GM13977 (cell line): ENCODE data around the gene KCNG2.

Experiments used
- DNase-seq: peaks from one replicate; pipeline ENCODE4 v3.0.0; 2012; ENCODE audit warnings: low spot score
- CTCF ChIP-seq: IDR thresholded peaks from 2 replicates; pipeline ENCODE4 v1.5.1; 2012; ENCODE audit warnings: mild to moderate bottlenecking, control low read depth; ENCODE audit not compliant: insufficient read depth; ENCODE audit errors: extremely low read depth, missing control alignments
- in situ Hi-C: fragments of 300-500 bp; cut with MboI; formaldehyde crosslinking; loops from one replicate; pipeline ENCODE4 v1.12.0; 2022; ENCODE audit warnings: low sequenced_read_pairs, low pct_unique_long_range_greater_than_20kb, mixed read lengths, inconsistent platforms; ENCODE audit not compliant: unreplicated experiment

Gene KCNG2

GRCh38 chr18:79760348-79760747, 37.4 kb upstream of the KCNG2 start:
- in situ Hi-C loops, result no loop called here
- no peak for DNase-seq
- TF ChIP-seq CTCF, result no peak

- DNase-seq, result no peak
- no peak for TF ChIP-seq CTCF
- in situ Hi-C loops, result no loop called here
These were observed 36.9 kb upstream of the KCNG2 start for GRCh38 chr18:79760881-79761280.

GRCh38 chr18:79763407-79763806, 34.3 kb upstream of the KCNG2 start:
- no peak for TF ChIP-seq CTCF
- no peak for DNase-seq
- in situ Hi-C loops, result no loop called here

GRCh38 chr18:79764131-79764530, 33.6 kb upstream of the KCNG2 start:
- no peak for DNase-seq
- in situ Hi-C loops, result no loop called here

DNA sequence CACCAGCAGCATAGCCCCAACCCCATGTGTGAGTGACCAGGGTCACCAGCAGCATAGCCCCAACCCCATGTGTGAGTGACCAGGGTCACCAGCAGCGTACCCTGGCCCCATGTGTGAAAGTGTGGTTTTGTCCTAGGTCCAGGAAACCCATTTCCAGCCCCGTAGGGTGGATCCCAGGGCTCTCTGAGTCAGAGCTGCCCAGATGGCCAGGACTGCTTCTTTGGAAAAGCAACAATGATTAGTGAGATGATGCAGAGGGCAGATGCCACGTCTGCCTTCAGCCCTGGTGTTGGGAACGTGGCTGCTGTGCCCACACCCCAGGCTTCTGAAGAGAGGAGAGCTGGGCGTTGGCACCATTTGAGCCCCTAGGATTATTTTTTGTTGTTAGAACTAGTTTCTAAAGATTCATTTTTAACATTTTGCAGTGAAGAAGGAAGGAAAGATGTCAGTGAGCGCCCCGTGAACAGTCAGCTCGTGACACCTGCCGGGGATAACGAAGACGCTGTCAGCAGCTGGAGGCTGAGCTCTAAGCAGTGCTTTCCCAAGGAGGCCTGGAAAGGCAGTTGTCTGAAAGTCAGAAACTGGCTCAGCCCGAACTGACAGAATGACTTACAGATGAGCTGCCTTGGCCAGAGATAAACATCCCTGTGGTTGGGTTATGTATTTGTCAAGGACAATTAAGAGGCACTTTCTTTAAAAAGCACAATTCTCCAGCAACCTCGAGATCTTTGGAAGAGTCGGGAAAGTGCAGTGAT, 32.1 kb upstream of the KCNG2 start:
- in situ Hi-C loops, result no loop called here
- no peak for DNase-seq
- TF ChIP-seq CTCF, result no peak

More at GRCh38 chr18:79764131-79764530, 33.6 kb upstream of the KCNG2 start:
- no peak for TF ChIP-seq CTCF

DNA sequence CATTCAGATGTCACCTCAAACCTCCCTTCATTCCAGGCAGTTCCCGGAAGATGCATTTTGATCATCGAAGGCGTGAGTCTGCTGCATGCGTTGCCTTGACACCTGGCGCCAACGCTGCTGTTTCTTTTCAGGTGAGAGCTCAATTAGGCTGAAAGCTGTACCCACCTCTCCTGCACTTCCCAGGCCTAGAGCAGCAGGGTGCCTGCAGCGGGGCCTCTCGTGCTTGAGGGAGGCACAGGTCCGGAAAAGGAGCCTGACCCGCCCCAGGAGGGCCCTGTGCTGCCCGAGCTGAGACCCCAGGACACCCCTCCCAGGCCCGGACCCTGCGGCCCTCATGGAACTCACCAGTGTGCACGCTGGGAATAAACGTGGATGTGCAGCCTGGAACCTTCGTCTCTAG, 31.4 kb upstream of the KCNG2 start:
- in situ Hi-C loops, result no loop called here

More for the DNA sequence above, 31.4 kb upstream of the KCNG2 start:
- DNase-seq, result no peak
- TF ChIP-seq CTCF, result no peak
